AML-193 (cell line): ENCODE data around the gene NOPCHAP1.
"Not testable (repeated sequence)": the region's sequence is repeated elsewhere in the genome, so short reads cannot be mapped to it uniquely, and the experiment has no call there.

ENCODE experiments used
- DNase-seq, 2 experiments: peaks; one replicate each; lab custom pipeline; 2025; lab: John Stamatoyannopoulos, UW

Gene NOPCHAP1

DNA sequence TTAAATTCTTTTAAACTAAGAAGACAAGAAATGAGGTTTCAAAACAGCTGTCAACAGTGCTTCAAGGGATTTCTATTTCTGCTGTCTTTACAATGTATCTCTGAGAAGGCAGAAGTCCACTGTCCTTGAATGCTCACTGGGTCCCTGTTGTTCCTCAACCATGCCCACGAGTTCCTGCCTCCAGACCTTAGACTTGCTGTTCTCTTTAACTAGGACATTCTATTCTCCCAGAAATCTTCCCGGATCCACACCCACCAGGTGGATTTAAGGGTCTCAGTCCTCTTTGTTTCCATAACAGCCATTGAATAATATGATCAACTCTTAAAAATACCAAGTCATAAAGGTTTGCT, 21.3 kb upstream of the NOPCHAP1 start:
- DNase-seq: no peak

- DNase-seq: no peak
These were observed 19.4 kb upstream of the NOPCHAP1 start for GRCh38 chr12:104966677-104967076.

DNA sequence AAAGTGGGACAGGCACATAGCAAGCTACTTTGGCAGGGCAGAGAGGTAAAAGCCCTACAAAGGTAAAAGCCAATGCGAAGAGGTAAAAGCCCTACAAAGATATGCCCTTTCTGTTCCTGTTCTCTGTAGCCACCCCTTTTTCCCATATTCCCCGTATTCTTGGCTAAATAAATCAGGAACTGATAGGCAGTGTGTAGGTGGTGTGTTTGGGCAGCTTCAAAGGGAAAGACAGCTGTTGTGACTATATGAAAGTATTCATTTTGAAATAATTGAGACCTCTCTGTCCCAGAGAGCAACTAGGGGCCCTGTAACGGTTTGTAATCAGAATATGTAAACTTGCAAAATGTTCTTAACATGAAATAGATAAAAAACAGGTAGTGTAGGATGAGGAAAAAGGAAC, 16.8 kb upstream of the NOPCHAP1 start:
- DNase-seq: no peak

- DNase-seq: no peak
These were observed 14.8 kb upstream of the NOPCHAP1 start for GRCh38 chr12:104971306-104971705.

- no peak for DNase-seq
These were observed 12.9 kb upstream of the NOPCHAP1 start for GRCh38 chr12:104973250-104973649.

DNA sequence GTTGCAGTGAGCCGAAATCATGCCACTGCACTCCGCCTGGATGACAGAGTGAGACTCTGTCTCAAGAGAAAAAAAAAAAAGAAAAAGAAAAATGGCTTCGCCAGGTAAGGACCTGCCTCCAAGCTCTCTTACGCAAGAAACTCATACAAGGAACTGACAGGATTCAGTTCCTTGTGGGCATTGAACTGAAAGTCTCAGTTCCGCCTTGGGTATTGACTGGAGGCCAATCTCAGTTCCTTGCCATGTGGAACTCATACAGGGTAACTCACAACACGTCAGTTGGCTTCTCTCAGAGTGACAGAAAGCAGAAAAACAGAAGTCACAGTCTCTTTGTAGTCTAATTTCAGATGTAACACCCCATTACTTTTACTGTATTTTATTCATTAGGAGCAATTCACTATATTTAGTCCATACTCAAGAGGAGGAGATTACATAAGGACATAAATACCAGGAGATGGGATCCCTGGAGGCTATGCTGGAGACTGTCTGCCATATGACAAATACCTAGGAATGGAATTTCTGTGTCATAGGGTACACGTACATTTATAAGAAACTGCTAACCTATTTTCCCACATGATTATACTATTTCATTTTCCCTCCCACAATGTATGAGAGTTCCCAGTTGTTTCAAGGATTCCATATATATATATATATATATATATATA, 11.4 kb upstream of the NOPCHAP1 start:
- peak in 1 of 2 experiments; percentile 21 for DNase-seq

DNA sequence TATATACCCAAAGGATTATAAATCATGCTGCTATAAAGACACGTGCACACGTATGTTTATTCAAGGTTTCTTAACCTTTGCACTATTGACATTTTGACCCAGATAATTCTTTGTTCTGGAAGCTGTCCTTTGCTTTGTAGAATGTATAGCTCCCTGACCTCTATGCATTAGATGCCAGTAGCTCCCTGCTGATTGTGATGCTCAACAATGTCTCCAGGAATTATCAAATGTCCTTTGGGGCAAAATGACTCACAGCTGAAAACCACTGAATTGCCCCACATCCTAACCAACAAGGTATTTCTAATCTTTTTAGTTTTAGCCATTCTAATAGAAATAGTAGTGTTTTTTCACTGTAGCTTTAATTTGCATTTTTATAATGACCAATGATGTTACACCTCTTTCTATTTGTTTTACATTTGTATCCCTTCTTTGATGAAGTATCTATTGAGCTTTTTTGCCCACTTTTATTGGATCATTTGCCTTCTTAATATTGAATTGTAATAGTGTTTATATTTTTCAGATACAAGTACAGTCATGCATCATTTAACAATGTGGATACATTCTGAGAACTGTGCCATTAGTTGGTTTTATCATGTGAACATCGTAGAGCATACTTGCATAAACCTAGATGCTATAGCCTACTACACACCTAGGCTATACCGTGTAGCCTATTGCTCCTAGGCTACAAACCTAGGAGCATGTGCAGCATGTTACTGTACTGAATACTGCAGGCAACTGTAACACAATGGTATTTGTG, 10.4 kb upstream of the NOPCHAP1 start:
- DNase-seq: peak in 1 of 2 experiments; percentile 30

- DNase-seq: no peak
These were observed 9.4 kb upstream of the NOPCHAP1 start for GRCh38 chr12:104976703-104977102.

DNA sequence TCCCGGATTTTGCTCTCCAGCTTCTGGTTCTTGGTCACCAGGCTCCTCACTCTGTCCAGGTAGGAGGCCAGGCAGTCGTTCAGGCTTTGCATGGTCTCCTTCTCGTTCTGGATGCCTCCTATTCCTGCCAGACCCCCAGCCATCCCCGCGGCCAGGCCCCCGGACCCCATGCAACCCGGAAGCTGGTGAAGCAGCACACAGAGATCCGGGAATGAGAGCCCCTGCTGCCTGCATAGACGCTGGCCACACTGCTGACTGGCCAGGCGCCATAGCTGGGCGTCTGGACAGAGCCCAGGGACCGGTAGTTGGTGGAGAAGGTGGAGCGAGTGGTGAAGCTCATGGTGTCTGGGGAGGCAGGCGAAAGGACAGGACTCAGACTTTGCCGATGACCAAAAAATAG, 8.4 kb upstream of the NOPCHAP1 start:
- not testable (repeated sequence) for DNase-seq

- DNase-seq: no peak
These were observed 910 bp upstream of the NOPCHAP1 start for GRCh38 chr12:104985206-104985605.

DNA sequence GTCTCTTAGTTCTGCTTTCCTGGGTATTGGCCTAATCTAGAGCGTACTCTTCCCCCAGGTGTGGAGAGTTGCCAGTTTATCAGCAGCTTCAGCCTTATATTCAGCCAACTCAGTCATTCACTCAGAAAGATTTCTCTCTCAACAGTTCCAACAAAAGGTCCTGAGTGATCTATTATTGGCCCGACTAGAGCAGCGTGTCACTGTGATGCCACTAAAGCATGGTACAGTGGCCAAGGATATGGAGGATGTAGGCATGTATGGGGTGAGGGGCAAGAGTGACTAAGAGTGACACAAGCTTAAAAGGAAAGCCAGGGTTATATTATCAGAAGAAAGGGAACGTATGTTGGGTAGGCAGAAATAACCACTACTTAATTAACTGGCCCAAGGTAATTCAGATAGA, 4.8 kb downstream of the NOPCHAP1 start:
- DNase-seq: no peak

GRCh38 chr12:104991565-104992128, 5.5 kb downstream of the NOPCHAP1 start:
- DNase-seq: no peak

- DNase-seq: no peak
These were observed 8.2 kb downstream of the NOPCHAP1 start for GRCh38 chr12:104994336-104994735.

DNA sequence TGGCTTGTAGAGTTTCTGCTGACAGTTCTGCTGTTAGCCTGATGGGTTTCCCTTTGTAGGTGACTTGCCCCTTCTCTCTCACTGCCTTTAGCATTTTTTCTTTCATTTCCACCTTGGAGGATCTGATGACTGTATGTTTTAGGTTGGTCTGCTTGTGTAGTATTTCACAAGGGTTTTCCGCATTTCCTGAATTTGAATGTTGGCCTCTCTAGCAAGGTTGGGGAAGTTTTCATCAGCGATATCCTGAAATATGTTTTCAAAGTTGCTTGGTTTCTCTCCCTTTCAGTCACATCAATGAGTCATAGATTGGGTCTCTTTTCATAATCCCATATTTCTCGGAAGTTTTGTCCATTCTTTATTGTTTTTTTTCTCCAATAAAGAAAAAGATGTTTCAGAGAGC, 11.4 kb downstream of the NOPCHAP1 start:
- DNase-seq: no peak

- no peak for DNase-seq
These were observed 12.6 kb downstream of the NOPCHAP1 start for GRCh38 chr12:104998423-104999346.

- DNase-seq: no peak
These were observed 13.2 kb downstream of the NOPCHAP1 start for GRCh38 chr12:104999347-104999685.

DNA sequence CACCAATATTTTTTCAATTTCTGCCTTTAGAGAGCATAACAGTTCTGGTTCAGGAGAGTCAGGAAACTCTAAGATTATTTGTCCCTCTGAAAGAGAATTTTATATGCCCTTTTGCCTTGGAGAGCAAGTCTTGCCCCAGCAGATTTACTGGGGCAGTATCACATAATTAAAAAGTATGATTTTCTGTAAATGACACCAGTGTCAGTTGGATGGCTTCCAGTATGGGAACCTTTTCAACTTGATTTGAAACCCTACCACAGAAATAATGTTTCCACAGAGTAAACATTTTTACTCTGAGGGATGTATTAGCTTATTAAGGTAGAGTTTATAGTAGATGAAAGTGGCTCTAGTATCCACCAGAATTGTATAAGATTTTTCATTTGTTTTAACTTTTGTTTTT, 15.4 kb downstream of the NOPCHAP1 start:
- DNase-seq: no peak

- no peak for DNase-seq
These were observed 27.8 kb downstream of the NOPCHAP1 start for GRCh38 chr12:105013892-105014291.

GRCh38 chr12:105014603-105015002, 28.5 kb downstream of the NOPCHAP1 start:
- DNase-seq: no peak

DNA sequence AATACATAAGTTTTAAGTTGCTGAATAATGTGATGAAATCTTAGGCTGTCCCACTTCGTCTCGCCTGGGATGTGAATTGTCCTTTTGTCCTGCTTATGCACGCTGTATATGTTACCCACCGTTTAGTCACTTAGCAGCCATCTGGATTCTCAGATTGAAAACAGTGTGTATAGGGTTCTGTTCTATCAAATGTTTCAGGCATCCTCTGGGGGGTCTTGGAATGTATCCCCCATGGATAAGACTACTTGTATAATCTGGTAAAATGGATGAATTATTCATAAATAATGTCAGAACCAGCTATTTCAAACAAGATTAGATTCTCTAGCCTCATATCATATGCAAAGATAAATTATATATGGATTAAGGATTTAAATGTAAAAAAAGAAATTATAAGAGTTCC, 29.4 kb downstream of the NOPCHAP1 start:
- no peak for DNase-seq

DNA sequence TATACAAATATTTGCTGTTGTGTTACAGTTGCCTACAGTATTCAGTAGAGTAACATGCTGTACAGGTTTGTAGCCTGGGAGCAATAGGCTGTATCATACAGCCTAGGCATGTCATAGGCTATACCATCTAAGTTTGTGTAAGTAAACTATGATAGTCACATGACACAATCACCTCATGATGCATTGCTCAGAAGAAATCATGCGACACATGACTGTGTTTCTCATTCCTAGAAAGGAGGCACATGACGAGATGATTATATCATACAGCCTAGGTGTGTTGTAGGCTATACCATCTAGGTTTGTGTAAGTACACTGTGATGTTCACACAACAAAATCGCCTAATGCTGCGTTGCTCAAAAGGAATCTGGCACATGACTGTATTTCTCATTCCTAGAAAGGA, 31.9 kb downstream of the NOPCHAP1 start:
- no peak for DNase-seq

- no peak for DNase-seq
These were observed 32.7 kb downstream of the NOPCHAP1 start for GRCh38 chr12:105018776-105019175.
